Right renal pelvis (tissue), 4 donors: ENCODE data around the gene EZR. TPM values are rescaled to one million over a fixed set of nuclear protein-coding genes. Genes with fewer than 3 reads are reported as not detected.
"Not testable (repeated sequence)": the region's sequence is repeated elsewhere in the genome, so short reads cannot be mapped to it uniquely, and the experiment has no call there.

Experiments used
- DNase-seq, 4 donors: peaks; one replicate each; pipeline ENCODE4 v3.0.0-alpha.2; 2013; ENCODE audit warnings: low read depth in 4 of 4, low spot score in 3 of 4, missing footprints in 1 of 4
- polyA plus RNA-seq, 4 donors: library from polyadenylated mRNA; unstranded; fragments of 120-200 nt; gene quantifications; one replicate each; pipeline ENCODE4 v1.2.1, GENCODE V29; 2013; ENCODE audit not compliant: insufficient read length in 4 of 4

The EZR gene
- polyA plus RNA-seq, 4 donors = 260 to 274 (median 264) TPM

GRCh38 chr6:158843751-158844683, 24.8 kb upstream of the EZR start:
- DNase-seq = no peak

GRCh38 chr6:158841358-158841757, 22.2 kb upstream of the EZR start:
- no peak for DNase-seq

GRCh38 chr6:158840465-158840864, 21.3 kb upstream of the EZR start:
- no peak for DNase-seq

GRCh38 chr6:158839796-158840195, 20.6 kb upstream of the EZR start:
- DNase-seq = no peak

- DNase-seq = not testable (repeated sequence)
Measured at GRCh38 chr6:158838790-158839189, 19.6 kb upstream of the EZR start.

GRCh38 chr6:158837684-158838625, 18.8 kb upstream of the EZR start:
- DNase-seq = no peak

GRCh38 chr6:158836625-158837311, 17.6 kb upstream of the EZR start:
- DNase-seq = no peak

GRCh38 chr6:158835616-158836221, 16.6 kb upstream of the EZR start:
- no peak for DNase-seq

GRCh38 chr6:158834675-158835385, 15.7 kb upstream of the EZR start:
- no peak for DNase-seq

GRCh38 chr6:158832807-158833206, 13.6 kb upstream of the EZR start:
- not testable (repeated sequence) for DNase-seq

- DNase-seq = no peak
Measured at GRCh38 chr6:158832026-158832425, 12.9 kb upstream of the EZR start.

- no peak for DNase-seq
Measured at GRCh38 chr6:158831571-158831970, 12.4 kb upstream of the EZR start.

GRCh38 chr6:158830736-158831135, 11.6 kb upstream of the EZR start:
- no peak for DNase-seq

- no peak for DNase-seq
Measured at GRCh38 chr6:158828807-158829206, 9.6 kb upstream of the EZR start.

GRCh38 chr6:158826819-158827501, 7.8 kb upstream of the EZR start:
- DNase-seq = no peak

- DNase-seq = no peak
Measured at GRCh38 chr6:158825951-158826306, 6.8 kb upstream of the EZR start.

- no peak for DNase-seq
Measured at GRCh38 chr6:158825038-158825950, 6.1 kb upstream of the EZR start.

- not testable (repeated sequence) for DNase-seq
Measured at GRCh38 chr6:158823616-158824015, 4.4 kb upstream of the EZR start.
